CD4-positive, alpha-beta T cell treated with Interferon gamma for 1 hour (primary cell): ENCODE data around the gene HTR2B.
"Not testable (repeated sequence)": the region's sequence is repeated elsewhere in the genome, so short reads cannot be mapped to it uniquely, and the experiment has no call there.

Experiments used
- DNase-seq: peaks from one replicate; pipeline ENCODE4 v3.0.0-alpha.2; 2020

The HTR2B gene

DNA sequence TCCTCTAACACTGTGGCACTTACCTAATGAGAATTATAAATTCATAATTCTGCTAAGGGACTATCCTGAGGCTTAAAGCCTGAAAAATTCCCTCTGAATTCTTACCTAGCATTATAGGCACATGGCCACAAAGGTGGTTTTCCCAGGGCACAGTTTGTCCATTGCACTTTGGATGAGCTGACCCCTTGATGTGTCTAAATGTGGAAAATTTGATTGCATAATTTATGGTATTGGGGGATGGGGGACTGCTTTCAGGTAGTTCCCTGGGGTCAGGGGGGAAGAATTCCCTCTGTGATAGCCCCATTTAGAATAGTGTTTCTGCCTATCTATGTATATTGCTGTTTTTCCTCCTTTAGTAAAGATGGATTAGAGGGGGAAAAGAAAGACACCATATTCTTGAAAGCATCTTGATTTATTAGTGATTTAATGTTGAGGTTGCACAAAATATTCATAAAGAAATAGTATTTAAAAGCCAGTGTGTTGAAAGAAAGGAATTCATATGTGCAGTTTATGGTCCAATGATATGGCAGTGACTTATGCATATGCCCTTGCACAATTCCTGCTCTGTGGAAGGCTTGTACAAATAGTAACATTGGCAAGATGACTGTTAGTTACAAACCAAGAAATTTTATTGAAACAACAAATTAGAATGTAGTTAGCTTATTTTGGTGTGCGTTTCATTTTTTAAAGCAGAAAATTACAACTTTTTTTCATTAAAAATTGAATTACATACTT is 8.7 kb upstream of the HTR2B start:
- DNase-seq, result no peak

DNA sequence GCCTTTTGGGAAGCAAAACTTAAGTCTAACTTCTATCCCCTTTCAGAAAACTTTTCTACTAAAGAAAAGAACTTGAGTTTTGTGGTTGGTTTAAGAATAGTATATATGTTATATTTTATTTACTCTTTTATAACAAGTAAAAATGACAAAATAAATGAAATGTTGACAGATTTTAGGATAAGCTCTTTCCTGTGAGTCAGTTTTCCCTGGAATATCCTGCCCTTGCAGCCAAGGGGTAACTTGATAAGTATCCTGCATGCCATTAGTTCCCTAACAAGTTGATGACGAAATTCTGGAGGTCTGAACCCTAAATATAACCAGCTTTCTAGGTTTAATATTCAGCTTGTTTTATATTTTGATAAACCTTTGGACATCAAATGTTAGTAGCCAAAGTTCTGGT is 7.3 kb upstream of the HTR2B start:
- DNase-seq, result no peak

DNA sequence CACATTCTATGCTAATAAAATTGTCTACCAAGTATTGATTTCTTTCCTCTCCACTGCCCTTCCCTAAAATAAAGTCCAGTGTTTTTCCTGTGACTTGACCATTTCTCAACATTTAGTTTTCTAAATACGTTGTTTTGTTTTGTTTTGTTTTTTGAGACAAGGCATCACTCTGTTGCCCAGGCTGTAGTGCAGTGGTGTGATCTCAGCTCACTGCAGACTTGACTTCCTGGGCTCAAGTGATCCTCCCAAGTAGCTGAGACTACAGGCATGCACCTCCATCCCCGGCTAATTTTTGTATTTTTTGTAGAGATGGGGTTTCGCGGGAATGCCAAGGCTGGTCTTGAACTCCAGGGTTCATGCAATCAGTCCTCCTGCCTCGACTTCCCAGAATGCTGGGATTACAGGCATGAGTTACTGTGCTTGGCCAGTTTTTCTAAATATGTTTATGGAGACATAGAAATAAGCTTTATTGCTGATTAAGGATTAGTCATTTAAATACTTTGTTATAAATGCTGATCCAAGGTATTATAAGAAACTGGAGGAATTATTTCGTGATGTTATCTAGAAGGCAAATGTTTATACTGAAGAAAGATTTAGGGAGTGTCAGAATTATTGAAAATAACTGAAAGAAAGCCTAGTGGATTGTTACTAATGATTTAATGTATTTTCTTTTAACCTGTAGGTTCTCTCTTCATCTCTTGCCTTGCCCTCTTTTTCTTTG is 5.7 kb upstream of the HTR2B start:
- no peak for DNase-seq

- no peak for DNase-seq
Measured at GRCh38 chr2:231129216-231129615, 4.4 kb upstream of the HTR2B start.

GRCh38 chr2:231128541-231128940 is 3.7 kb upstream of the HTR2B start:
- DNase-seq, result no peak

GRCh38 chr2:231127936-231128335 is 3.1 kb upstream of the HTR2B start:
- DNase-seq, result no peak

- no peak for DNase-seq
Measured at GRCh38 chr2:231127480-231127879, 2.6 kb upstream of the HTR2B start.

- no peak for DNase-seq
Measured at GRCh38 chr2:231126123-231126522, 1.3 kb upstream of the HTR2B start.

- no peak for DNase-seq
Measured at GRCh38 chr2:231123362-231123898, 1.4 kb downstream of the HTR2B start.

GRCh38 chr2:231118614-231118942 is 6.3 kb downstream of the HTR2B start:
- DNase-seq, result no peak

GRCh38 chr2:231117922-231118613 is 6.8 kb downstream of the HTR2B start:
- no peak for DNase-seq

DNA sequence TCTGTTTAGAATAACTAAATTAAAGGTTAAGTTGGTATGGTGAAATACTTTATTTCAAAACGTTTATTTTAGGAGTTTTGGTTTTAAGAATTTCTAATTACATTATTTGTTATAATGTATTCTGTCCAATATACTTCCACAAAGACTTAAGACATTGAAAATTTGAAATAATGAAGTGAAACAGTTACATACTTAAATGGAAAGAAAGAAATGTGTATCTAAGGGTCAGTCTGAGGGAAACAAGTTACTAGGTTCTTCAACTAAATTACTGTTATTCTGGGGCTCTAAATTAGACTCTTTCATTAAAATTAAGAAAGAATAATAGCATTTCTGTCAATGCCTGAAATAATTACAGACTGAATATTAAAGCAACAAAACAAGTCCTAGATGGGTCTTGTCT is 7.7 kb downstream of the HTR2B start:
- DNase-seq, result no peak

DNA sequence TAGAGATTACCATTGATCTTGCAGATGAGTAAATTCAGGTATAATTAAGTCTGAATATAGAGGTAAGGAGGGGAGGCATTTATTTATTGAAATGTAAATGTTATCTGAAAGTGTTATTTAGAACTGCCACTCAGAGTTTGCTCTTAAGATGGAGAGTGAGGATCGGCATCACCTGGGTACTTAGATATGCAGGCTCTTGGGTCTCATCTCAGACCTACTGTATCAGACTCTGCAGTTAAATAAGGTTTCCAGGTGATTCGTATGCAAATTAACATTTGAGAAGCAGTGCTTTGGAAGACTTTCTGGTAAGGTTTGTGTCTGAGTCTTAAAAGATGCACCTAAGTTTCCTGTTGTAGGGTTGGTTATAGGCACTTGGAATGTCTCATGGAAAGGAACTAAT is 9.2 kb downstream of the HTR2B start:
- DNase-seq, result no peak

- no peak for DNase-seq
Measured at GRCh38 chr2:231113489-231113888, 11.4 kb downstream of the HTR2B start.

DNA sequence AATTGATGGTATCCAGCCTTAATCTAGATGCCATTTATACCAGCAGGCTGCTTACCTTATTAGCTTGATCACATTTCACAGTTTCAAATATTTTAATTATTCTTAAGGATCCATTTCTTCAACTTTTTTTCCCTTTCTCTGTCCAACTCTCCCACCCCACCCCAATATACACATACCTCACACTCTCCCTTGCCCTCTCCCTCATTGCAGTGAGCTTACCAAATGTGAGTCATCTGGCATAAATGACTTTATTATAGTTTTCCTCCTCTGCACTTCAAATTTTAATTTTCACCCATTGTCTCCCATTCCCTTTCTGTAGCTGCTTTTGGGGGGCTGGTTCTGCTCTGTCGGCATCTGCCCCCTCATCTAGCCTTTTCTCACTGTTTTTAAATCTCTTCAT is 12.9 kb downstream of the HTR2B start:
- no peak for DNase-seq

DNA sequence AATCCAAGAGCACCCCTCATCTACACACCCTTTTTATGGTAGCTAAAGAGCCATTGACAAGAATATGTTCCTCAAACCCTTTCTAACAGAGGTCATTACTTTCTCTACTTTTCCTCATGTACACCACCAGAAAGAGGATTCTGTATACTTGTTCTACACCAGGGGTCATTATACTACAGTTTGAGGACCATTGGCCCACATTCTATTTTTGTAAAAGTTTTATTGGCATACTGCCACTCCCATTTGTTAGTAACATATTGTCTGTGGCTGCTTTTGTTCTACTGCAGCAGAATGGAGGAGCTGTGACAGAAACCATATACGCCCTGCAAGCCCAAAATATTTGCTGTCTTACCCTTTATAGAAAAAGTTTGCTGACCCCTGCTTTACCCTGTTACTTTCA is 14.3 kb downstream of the HTR2B start:
- DNase-seq, result no peak

DNA sequence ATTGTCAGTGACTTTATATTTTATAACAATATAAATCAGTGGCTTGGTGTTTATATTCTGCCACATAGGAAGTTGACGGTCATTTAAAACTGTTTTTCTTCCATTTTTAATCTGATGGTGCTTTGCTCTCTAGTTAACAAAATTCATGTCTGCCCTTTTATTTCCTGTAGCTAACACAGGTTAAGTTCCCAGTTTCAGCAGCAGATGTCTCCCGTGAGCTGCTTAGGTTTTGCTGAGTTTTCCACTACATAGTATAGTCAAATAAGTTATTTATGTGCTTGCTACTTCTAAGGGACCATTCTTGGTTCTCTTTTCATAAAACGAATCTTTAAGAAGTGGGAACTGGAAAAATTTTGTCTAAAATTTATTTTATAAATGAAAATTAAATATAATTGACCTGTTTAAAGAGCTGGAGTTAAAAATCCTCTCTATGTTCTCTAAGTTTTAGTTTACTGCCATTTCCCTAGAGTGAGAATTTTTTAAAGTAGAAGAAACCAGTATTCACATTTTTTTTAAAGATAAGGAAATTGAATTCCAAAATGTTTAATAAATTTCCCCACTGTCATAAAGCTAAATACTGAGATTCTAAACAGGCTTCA is 20.6 kb downstream of the HTR2B start:
- DNase-seq, result peak; percentile 37

GRCh38 chr2:231102772-231103171 is 22.1 kb downstream of the HTR2B start:
- no peak for DNase-seq

GRCh38 chr2:231100990-231101389 is 23.9 kb downstream of the HTR2B start:
- DNase-seq, result no peak

GRCh38 chr2:231100321-231100720 is 24.5 kb downstream of the HTR2B start:
- DNase-seq, result not testable (repeated sequence)

GRCh38 chr2:231099918-231100317 is 24.9 kb downstream of the HTR2B start:
- no peak for DNase-seq

DNA sequence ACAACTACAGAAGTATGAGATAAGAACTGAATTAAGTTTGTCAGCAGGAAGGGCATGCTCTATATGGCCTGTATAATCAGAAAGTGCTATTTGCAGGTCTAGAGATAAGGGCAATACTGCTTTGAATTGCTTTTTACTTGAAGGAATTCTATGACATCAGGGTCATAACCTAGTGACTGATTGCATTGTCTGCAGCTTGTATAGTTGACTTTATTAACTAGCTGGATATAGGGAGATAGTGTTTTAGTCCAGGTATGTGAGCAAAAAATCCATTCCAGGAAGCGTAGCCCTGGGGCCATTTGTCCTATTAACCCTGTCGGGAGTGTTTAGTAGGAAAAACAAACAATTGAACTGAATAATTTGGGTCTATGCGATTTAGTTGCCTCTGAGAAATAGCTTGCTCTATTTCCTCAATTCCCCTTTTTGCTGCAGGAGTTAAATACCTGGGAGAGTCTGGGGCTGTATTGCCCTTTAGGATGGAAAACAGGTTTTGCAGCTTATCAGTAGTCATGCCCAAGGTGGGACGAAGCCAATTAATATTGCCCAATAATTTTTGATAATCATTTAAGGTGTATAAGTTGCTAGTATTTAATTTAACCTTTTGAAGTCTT is 30.0 kb downstream of the HTR2B start:
- no peak for DNase-seq

DNA sequence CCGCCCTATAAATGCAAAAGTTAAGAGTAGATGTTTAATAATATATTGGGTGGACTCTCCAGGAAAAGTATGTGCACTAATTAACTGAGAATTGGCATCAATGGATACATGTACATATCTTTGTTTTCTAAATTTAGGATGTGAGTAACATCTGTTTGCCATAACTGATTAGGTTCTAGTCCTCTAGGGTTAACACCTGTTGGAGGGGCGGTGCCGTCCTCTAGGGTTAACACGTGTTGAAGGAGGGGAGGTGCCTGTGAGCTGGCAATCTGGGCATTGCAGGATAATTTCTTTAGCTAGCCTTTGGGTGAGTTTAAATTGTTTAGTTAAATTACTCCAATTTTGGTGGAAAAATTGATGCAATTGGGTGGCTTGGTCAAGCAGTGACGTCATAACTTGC is 30.9 kb downstream of the HTR2B start:
- DNase-seq, result no peak
